ENCODE measurements around the gene TBXAS1.
A peak's percentile ranks its signal among the peaks of the same experiment; 100 is the strongest.

TBXAS1 gene

GRCh38 chr7:140005341-140005740, 176.3 kb downstream of the TBXAS1 start:
- DNase-seq (ENCODE audit: extremely low read depth, low read depth): no peak
- TF ChIP-seq CTCF (IDR thresholded peaks at IDR 0.05; ENCODE audit: low read depth, low read length): no peak

GRCh38 chr7:140005754-140006503, 176.9 kb downstream of the TBXAS1 start:
- no peak for DNase-seq (ENCODE audit: extremely low read depth, low read depth)

GRCh38 chr7:140006600-140006999, 177.5 kb downstream of the TBXAS1 start:
- no peak for TF ChIP-seq CTCF (IDR thresholded peaks at IDR 0.05; ENCODE audit: low read depth, low read length)
- DNase-seq (ENCODE audit: extremely low read depth, low read depth): no peak

More at GRCh38 chr7:140005754-140006503, 176.9 kb downstream of the TBXAS1 start:
- peak; percentile 28 for TF ChIP-seq CTCF (IDR thresholded peaks at IDR 0.05; ENCODE audit: low read depth, low read length)

GRCh38 chr7:140007051-140007690, 178.1 kb downstream of the TBXAS1 start:
- DNase-seq (ENCODE audit: extremely low read depth, low read depth): no peak
- TF ChIP-seq CTCF (IDR thresholded peaks at IDR 0.05; ENCODE audit: low read depth, low read length): no peak

- DNase-seq (ENCODE audit: extremely low read depth, low read depth): no peak
- TF ChIP-seq CTCF (IDR thresholded peaks at IDR 0.05; ENCODE audit: low read depth, low read length): no peak
Measured at GRCh38 chr7:140008755-140009610, 179.9 kb downstream of the TBXAS1 start.

- TF ChIP-seq CTCF (IDR thresholded peaks at IDR 0.05; ENCODE audit: low read depth, low read length): no peak
- DNase-seq (ENCODE audit: extremely low read depth, low read depth): no peak
Measured at GRCh38 chr7:140009735-140010134, 180.7 kb downstream of the TBXAS1 start.
